ENCODE results near the gene MTM1. TPM values are rescaled to one million over a fixed set of nuclear protein-coding genes. Genes with fewer than 3 reads are reported as not detected.
A peak's percentile ranks its signal among the peaks of the same experiment; 100 is the strongest.

Gene MTM1
- total and polyA plus RNA-seq, 9 of the 15 experiments (the other 6 are each of a cell fraction or from before 2014, with no cell fraction given), result 5.6 to 13.3 (median 9.5) TPM

GRCh38 chrX:150569155-150569477 lies 695 bp downstream of the MTM1 start (continued):
- TF ChIP-seq KAT7 (CRISPR knock-in tag; IDR thresholded peaks at IDR 0.05; ENCODE audit: borderline replicate concordance), result no peak
- TF ChIP-seq E2F6 (IDR thresholded peaks at IDR 0.05; ENCODE audit: borderline replicate concordance in 1 of 2, extremely low read depth in 1 of 2, insufficient read depth in 1 of 2, insufficient read length in 1 of 2, low read depth in 1 of 2, low read length in 1 of 2, poor library complexity in 1 of 2, severe bottlenecking in 1 of 2), result peak in 1 of 2 experiments; percentile 40
- TF ChIP-seq ZNF707 (CRISPR knock-in tag; conservative IDR thresholded peaks at IDR 0.05), result no peak
- no peak for TF ChIP-seq HNRNPLL (IDR thresholded peaks at IDR 0.05; ENCODE audit: low read depth, low read length, poor library complexity, severe bottlenecking)
- TF ChIP-seq NCOA6 (IDR thresholded peaks at IDR 0.05), result no peak
- no peak for TF ChIP-seq CBX2 (IDR thresholded peaks at IDR 0.05; ENCODE audit: insufficient read depth, low read length, poor library complexity, severe bottlenecking)
- no peak for TF ChIP-seq SP1 (CRISPR knock-in tag; IDR thresholded peaks at IDR 0.05)
- no peak for TF ChIP-seq ZNF75A (CRISPR knock-in tag; IDR thresholded peaks at IDR 0.05)
- no peak for TF ChIP-seq ZNF311 (CRISPR knock-in tag; IDR thresholded peaks at IDR 0.05)
- no peak for TF ChIP-seq ZNF318 (IDR thresholded peaks at IDR 0.05; ENCODE audit: borderline replicate concordance in 1 of 2, low read depth in 1 of 2)
- TF ChIP-seq CBFA2T2 (conservative IDR thresholded peaks at IDR 0.05), result no peak
- no peak for TF ChIP-seq MYNN (IDR thresholded peaks at IDR 0.05)
- no peak for TF ChIP-seq MYNN (CRISPR knock-in tag; IDR thresholded peaks at IDR 0.05)
- TF ChIP-seq, protein P1, sequence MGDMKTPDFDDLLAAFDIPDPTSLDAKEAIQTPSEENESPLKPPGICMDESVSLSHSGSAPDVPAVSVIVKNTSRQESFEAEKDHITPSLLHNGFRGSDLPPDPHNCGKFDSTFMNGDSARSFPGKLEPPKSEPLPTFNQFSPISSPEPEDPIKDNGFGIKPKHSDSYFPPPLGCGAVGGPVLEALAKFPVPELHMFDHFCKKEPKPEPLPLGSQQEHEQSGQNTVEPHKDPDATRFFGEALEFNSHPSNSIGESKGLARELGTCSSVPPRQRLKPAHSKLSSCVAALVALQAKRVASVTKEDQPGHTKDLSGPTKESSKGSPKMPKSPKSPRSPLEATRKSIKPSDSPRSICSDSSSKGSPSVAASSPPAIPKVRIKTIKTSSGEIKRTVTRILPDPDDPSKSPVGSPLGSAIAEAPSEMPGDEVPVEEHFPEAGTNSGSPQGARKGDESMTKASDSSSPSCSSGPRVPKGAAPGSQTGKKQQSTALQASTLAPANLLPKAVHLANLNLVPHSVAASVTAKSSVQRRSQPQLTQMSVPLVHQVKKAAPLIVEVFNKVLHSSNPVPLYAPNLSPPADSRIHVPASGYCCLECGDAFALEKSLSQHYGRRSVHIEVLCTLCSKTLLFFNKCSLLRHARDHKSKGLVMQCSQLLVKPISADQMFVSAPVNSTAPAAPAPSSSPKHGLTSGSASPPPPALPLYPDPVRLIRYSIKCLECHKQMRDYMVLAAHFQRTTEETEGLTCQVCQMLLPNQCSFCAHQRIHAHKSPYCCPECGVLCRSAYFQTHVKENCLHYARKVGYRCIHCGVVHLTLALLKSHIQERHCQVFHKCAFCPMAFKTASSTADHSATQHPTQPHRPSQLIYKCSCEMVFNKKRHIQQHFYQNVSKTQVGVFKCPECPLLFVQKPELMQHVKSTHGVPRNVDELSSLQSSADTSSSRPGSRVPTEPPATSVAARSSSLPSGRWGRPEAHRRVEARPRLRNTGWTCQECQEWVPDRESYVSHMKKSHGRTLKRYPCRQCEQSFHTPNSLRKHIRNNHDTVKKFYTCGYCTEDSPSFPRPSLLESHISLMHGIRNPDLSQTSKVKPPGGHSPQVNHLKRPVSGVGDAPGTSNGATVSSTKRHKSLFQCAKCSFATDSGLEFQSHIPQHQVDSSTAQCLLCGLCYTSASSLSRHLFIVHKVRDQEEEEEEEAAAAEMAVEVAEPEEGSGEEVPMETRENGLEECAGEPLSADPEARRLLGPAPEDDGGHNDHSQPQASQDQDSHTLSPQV (IDR thresholded peaks at IDR 0.05), result no peak
